GM18873 (cell line): ENCODE measurements around the gene KIF12.
"Not testable (repeated sequence)": the region's sequence is repeated elsewhere in the genome, so short reads cannot be mapped to it uniquely, and the experiment has no call there.

Experiments used
- ATAC-seq: cut with Tn5 transposase; IDR thresholded peaks from one replicate; pipeline ENCODE4 v1.9.1; 2021; ENCODE audit warnings: mild to moderate bottlenecking, moderate library complexity, moderate number of reproducible peaks; ENCODE audit not compliant: unreplicated experiment, low FRiP score

KIF12 gene

DNA sequence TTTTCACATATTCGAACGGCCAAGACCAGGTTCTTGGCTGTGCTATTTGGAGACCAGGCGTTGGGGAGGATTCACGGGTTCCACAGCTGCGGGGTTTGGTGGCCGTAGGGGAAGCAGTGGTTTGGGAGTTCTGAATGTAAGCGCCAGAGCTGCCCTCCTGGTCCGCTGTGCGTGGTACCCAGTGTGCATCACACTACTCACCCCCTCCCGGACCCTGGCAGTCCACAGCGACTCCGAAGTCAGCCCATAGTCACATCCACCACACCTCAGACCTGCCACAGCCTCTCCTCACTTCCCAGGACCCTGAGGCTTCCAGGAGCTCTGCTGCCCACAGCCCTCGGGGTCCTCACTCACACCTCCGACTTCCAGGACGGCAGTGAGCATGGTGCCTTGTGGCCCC is 47.8 kb downstream of the KIF12 start:
- ATAC-seq = no peak

DNA sequence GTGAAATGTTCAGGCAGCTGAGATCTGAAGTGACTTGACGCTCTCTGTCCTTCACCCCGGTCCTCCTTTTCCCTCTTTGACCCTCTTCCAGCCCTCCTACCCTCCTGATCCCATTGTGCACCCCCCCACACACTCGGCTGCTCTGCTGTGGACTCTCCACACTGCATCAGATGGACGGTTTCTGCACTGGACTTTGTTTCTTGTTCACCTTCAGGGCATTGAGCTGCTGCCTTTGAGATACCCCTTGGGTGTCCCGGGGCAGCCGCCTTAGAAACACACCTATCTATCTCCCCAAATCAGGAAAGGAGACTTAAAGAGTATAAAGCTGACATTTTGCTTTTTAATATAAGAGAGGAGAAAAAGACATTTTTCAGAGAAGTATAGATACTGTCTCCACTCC is 48.4 kb downstream of the KIF12 start:
- no peak for ATAC-seq

DNA sequence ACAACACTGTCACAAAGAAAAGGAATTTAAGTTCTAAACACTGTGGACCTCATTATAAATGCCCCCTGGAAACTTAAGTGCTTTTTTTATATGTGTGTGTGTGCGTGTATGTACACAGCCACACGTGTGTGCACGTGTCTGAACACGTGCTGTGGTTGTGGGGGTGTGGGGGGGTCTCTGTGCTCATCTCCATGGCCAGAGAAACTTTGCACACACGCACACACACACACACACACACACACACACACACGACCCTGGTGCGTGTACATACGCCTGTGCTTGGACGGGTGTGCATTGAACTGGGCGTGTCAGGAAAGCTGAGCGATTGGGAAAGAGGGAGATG is 48.9 kb downstream of the KIF12 start:
- ATAC-seq = no peak

DNA sequence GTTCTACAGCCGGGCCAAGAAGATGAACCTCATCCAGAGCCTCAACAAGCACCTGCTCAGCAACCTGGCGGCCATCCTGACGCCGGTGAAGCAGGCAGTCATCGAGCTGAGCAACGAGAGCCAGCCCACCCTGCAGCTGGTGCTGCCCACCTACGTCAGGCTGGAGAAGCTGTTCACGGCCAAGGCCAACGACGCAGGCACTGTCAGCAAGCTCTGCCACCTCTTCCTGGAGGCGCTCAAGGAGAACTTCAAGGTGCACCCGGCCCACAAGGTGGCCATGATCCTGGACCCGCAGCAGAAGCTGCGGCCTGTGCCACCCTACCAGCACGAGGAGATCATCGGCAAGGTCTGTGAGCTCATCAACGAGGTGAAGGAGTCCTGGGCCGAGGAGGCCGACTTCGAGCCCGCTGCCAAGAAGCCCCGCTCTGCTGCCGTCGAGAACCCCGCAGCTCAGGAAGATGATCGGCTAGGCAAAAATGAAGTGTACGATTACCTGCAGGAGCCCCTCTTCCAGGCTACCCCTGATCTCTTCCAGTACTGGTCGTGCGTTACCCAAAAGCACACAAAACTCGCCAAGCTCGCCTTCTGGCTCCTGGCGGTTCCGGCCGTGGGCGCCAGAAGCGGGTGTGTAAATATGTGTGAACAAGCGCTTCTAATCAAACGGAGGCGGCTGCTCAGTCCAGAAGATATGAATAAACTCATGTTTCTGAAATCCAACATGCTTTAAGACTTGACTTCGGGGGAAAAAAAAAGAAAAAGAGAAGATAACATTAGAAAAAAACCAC is 49.5 kb downstream of the KIF12 start:
- no peak for ATAC-seq

DNA sequence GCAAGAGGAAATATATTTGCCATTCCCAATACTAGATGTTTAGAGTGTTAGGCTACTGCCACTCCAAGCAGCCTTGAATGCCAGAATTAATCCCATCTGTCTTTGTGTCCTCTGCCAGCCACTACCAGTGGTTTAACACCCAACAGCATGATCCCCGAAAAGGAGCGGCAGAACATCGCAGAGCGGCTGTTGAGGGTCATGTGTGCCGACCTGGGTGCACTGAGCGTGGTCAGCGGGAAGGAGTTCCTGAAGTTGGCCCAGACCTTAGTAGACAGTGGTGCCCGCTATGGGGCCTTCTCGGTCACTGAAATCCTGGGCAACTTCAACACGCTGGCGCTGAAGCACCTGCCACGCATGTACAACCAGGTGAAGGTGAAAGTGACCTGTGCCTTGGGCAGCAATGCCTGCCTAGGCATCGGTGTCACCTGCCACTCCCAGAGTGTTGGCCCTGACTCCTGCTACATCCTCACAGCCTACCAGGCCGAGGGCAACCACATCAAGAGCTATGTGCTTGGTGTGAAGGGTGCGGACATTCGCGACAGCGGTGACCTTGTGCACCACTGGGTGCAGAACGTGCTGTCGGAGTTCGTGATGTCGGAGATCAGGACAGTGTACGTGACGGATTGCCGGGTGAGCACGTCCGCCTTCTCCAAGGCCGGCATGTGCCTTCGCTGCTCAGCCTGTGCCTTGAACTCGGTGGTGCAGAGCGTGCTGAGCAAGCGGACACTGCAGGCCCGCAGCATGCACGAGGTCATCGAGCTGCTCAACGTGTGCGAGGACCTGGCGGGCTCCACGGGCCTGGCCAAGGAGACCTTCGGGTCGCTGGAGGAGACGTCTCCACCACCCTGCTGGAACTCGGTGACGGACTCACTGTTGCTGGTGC is 50.3 kb downstream of the KIF12 start:
- no peak for ATAC-seq

DNA sequence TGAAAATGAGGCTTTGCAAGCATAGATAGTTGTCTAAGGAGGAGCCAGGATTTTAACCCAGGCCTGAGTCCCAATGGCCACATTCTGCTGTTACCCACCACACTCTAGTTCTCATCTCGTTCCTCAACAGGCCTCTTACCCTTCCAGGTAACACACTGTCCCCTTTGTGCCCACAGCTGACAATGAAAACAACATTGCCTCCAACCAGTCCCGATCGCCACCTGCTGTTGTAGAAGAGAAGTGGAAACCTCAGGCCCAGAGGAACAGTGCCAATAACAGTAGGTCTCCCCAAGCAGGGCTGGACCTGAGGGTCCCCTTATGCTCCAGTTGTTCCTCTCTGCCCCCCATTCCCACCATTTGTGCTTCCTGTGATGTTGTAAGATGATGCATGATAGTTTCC is 51.4 kb downstream of the KIF12 start:
- ATAC-seq = no peak

DNA sequence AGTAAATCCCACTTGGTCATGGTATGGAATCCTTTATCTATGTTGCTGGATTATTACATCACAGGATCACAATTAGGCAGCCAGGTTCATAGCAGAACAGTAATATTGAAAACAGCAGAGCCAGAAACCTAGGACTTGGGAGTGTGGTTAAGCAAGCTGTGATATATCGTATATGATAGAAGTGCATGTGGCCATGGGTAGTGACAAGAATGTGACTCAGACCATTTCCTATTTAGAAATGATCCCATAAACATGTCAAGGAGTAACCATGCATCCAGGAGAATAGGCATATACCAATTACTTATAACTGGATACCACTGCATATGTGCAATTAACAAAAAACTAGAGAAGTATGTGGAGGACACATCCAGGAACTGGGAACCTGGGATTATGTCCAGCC is 52.2 kb downstream of the KIF12 start:
- ATAC-seq = no peak

DNA sequence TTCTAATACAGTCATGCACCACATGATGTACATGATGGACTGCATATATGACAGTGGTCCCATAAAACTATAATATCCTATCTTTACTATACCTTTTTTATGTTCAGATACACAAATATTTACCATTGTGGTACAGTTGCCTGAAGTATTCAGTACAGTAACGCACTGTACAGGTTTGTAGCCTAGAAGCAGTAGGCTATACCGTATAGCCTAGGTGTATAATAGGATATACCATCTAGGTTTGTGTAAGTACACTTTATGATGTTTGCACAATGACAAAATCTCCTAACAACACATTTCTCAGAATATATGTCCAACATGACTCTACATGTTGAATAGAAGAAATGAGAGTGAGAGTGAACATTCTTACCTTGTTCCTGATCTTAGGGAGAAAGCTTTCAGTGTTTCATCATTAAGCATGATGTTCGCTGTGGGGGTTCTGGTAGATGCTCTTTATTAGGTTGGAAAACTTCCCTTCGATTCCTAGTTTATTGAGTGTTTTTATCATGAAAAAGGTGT is 52.8 kb downstream of the KIF12 start:
- ATAC-seq = no peak

DNA sequence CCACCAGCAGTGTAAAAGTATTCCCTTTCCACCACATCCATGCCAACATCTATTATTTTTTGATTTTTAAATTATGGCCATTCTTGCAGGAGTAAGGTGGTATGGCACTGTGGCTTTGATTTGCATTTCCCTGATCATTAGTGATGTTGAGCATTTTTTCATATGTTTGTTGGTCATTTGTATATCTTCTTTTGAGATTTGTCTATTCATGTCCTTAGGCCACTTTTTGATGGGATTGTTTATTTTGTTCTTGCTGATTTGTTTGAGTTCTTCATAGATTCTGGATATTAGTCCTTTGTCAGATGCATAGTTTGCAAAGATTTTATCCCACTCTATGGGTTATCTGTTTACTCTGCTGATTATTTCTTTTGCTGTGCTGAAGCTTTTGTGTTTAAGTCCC is 55.4 kb downstream of the KIF12 start:
- not testable (repeated sequence) for ATAC-seq
